ENCODE data around the gene CADPS.

Gene CADPS

DNA sequence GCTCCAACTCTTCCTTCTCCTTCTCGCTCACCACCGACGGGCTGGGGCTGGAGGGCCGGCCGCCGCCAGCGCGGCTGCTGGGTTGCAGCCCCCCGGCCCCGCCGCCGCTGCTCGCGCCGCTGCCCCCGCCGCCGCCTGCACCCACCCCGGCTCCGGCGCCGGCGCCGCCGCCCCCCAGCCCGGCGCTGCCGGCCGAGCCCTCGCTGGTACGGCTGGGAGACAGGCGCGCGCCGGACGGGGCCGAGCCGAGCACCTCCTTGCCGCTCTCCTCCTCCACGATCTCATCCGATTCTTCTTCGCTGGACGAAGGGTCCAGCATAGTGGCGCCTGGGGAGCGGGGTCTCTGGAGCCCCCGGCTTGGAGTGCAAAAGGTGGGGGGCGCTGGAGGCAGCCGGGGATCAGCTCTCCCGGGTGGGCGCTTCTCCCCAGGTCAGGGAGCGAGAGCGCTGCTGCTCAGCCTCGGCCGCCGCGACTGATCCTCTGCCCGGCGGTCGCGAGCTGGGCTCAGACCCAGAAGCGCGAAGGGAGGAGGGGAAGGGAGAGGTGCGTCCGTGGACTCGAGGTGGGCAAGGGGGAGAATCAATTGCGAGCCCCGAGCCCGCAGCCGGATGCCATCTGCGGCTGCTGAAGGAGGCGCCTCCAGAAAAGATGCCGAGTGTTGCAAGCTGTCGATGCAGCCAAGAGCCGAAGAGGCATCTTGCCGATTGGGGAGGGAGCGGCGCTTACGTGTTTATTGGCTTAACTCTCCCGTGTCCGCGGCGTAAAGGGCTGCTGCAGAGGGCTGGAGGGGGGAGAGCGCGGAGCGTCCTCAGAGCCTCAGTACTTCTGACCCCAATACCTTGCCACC, at the start of gene CADPS:
Gene CADPS, minus strand, starts transcription at position 706 of the 847 bp plus-strand sequence. Its CDS starts 387 bp downstream, at position 319.
- DNase-seq (ENCODE audit: extremely low spot score, insufficient read length, low read depth) (no peak), FAIRE-seq (no peak)

GRCh38 chr3:62923066-62923465, 47.9 kb upstream of the CADPS start:
- FAIRE-seq (no peak), DNase-seq (ENCODE audit: extremely low spot score, insufficient read length, low read depth) (no peak)

- FAIRE-seq (no peak), DNase-seq (ENCODE audit: extremely low spot score, insufficient read length, low read depth) (no peak)
Observed at GRCh38 chr3:62922326-62922725, 47.1 kb upstream of the CADPS start.

DNA sequence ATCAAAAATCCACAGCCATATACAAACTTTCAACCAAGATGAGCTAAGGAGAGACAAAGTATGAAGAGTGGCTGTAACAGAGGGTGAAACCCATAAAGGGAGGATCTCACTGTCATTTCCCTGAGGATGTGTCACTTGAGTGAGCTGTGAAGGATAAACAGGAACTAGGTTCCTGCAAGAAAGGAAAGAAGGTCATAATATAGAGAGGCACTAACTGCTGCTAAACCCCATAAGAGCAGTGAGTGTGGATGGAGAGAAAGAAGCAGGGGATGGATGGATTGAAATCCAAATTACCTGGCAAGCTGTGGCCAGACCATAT, 45.2 kb upstream of the CADPS start:
- FAIRE-seq (no peak), DNase-seq (ENCODE audit: extremely low spot score, insufficient read length, low read depth) (no peak)

- DNase-seq (ENCODE audit: extremely low spot score, insufficient read length, low read depth) (no peak), FAIRE-seq (no peak)
Observed at GRCh38 chr3:62919784-62920465, 44.7 kb upstream of the CADPS start.

DNA sequence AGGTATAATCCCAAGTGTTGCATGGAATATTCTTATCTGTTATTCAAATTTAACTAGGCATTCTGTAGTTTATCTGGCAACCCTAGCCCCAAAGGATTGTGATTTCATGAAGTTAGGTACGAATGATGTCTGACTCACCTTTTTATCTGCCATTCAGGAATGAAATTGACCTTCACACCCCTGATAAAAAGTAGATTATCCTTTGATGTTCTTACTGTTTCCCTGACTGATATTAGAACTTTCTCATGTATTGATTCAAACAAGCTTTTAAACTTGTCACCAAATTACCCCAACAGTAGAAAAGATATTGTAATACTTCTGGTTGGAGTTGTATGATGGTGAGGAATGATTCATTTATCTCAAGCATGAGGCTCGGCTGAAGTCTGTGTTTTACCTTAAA, 43.6 kb upstream of the CADPS start:
- no peak for FAIRE-seq

GRCh38 chr3:62918131-62918530, 42.9 kb upstream of the CADPS start:
- no peak for FAIRE-seq
- DNase-seq (ENCODE audit: extremely low spot score, insufficient read length, low read depth): no peak

More for the DNA sequence above, 43.6 kb upstream of the CADPS start:
- DNase-seq (ENCODE audit: extremely low spot score, insufficient read length, low read depth): no peak

DNA sequence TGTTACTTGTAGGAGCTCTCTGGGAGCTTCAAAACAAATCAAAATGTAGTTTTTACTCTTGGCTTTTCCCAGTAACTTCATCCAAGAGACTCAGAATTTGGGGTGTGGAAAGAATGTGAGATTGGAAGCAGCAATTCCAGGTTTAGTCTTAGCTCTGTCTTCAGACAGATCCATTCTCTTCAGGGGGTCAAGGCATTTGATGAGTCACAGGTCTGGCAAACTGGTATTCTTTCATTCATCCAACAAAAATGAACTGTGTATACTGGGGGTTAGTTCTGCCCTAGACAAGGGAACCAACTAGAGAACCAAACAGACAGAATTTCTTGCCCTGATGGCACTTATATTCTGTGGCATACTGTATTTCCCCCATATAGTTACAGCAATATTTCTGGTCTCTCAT, 36.3 kb upstream of the CADPS start:
- no peak for DNase-seq (ENCODE audit: extremely low spot score, insufficient read length, low read depth)
- no peak for FAIRE-seq

- DNase-seq (ENCODE audit: extremely low spot score, insufficient read length, low read depth): no peak
- no peak for FAIRE-seq
Observed at GRCh38 chr3:62905331-62905730, 30.1 kb upstream of the CADPS start.

GRCh38 chr3:62898530-62899496, 23.6 kb upstream of the CADPS start:
- DNase-seq (ENCODE audit: extremely low spot score, insufficient read length, low read depth): no peak
- no peak for FAIRE-seq

GRCh38 chr3:62895901-62896300, 20.7 kb upstream of the CADPS start:
- DNase-seq (ENCODE audit: extremely low spot score, insufficient read length, low read depth) (no peak), FAIRE-seq (no peak)

DNA sequence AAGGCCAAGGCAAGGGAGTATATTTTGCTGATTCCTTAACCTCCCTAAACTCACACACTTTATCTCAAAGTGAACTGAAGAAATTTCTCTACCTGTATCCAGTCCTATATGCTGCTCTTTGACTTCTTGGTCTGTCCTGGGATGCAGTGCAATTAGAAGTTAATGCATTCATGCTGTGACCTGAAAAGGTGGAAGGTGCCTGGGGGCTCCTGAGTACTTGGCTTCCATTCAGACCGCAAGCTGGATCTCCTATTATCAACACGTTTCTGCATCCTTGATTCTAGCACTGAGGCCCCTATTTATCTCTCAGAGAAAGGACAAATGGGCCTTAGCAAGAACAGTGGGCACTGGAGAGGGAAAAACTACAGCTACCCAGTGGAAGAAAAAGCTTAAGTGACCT, 17.7 kb upstream of the CADPS start:
- DNase-seq (ENCODE audit: extremely low spot score, insufficient read length, low read depth): no peak
- no peak for FAIRE-seq

GRCh38 chr3:62892045-62892444, 16.8 kb upstream of the CADPS start:
- FAIRE-seq: no peak
- no peak for DNase-seq (ENCODE audit: extremely low spot score, insufficient read length, low read depth)

GRCh38 chr3:62888778-62889177, 13.6 kb upstream of the CADPS start:
- FAIRE-seq: no peak
- DNase-seq (ENCODE audit: extremely low spot score, insufficient read length, low read depth): no peak

GRCh38 chr3:62888180-62888579, 13.0 kb upstream of the CADPS start:
- FAIRE-seq: no peak
- DNase-seq (ENCODE audit: extremely low spot score, insufficient read length, low read depth): no peak

DNA sequence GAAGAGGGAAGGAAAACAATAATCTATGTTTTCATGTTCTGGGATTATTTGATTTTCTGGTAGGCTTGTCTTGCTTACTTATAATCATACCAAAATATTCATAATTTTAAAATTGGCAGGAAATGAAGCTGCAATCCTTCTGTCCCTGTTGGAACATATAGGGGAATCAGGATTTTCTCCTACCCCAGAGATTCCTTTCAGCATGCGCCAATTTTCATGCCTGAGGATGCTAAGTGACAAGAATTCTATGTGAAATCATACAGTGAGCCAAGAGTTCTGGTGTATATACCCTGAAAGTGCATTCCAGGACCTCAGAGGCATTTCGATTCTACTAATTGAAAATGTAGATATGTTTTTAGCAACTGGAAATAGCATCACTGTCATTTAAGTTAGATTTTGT, 9.9 kb upstream of the CADPS start:
- FAIRE-seq: no peak
- DNase-seq (ENCODE audit: extremely low spot score, insufficient read length, low read depth): no peak

DNA sequence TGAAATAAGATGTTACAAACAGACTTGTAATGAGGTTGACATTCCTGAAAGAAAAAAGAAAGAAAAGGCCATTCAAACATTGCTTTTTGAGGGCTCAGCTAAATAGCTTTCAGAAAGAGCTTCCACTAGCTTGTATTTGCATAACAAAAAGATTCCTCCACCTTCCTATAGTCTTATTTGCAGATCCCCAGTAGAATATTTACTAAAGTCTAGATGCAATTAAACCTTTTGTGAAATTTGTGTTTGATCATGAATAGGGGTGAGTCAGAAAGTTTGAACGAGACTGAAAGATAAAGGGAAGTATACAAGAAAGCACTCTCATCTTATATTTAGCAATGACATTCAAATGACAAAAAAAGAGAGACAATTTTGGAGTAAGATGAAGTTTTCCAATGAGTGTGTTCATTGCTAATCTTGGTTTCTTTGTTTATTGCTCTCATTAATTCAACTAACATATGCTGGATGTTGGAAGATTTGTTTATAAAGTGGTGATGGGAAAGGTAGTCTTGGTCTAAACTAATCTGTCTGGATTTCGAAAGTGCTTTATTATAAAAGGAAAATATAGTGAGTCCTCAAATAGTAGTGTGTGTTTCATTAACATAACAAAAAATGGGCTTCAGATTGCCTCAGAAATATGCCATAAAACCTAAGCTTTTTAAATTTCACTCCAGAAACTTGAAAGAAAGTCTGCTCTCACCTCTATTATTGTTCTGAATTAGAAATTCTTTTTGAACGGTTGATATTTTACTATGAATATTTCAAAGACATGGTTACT, 9.1 kb upstream of the CADPS start:
- FAIRE-seq: no peak
- DNase-seq (ENCODE audit: extremely low spot score, insufficient read length, low read depth): no peak

DNA sequence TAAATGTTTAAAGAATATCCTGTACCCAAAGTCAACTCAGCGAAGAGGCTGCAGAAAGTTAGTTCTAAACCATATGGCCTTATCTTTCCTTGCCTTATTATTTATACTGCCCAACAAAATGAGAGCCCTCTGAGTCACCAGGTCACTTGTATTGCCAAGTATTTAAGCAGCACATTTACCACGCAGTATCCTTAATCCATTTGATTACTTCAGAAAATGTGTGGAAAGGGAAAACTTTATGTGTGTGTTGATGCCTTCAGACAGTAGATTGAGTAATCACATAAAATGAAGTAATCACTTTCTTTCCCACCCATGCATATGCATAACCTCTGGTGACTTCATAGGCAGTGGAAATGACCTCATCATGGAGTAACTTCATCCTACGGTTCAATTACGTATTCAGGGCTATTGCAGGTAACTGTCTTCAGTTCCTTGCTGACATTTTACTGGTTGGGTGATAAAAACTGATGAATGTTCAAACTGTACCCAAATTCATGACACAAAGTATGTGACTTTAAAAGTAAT, 7.5 kb upstream of the CADPS start:
- no peak for FAIRE-seq
- no peak for DNase-seq (ENCODE audit: extremely low spot score, insufficient read length, low read depth)

GRCh38 chr3:62876064-62876463, 848 bp upstream of the CADPS start:
- no peak for FAIRE-seq
- DNase-seq (ENCODE audit: extremely low spot score, insufficient read length, low read depth): no peak

Data from GM18507 (cell line).